ENCODE measurements around the gene SEZ6.
A peak's percentile ranks its signal among the peaks of the same experiment; 100 is the strongest.

SEZ6 gene

GRCh38 chr17:28928061-28928460 lies 77.8 kb downstream of the SEZ6 start (continued):
- TF ChIP-seq ZNF704 (tag by site-specific recombination; IDR thresholded peaks at IDR 0.05) (no peak), ZNF843 (tag by site-specific recombination; IDR thresholded peaks at IDR 0.05) (no peak), SETDB1 (IDR thresholded peaks at IDR 0.05; ENCODE audit: insufficient read length, low read length) (peak; percentile 95)

- Histone ChIP-seq H3K4me3 (ENCODE audit: low read depth, low read length) (no peak overlapping the region), H3K27ac (ENCODE audit: extremely low read depth, low read depth, low read length) (peak overlapping the region; percentile 12; the same call in 1 of the 2 replicates), H3K4me1 (ENCODE audit: control insufficient read depth, insufficient read depth, low read length) (no peaks in the 10 kb centered on the region; the same call in 1 of the 2 replicates), H3K9me3 (ENCODE audit: control insufficient read depth, insufficient read depth, low read depth, low read length) (no peaks in the 10 kb centered on the region), H3K36me3 (ENCODE audit: control insufficient read depth in 2 of 2, insufficient read depth in 1 of 2, low read length in 2 of 2) (peaks cover 42 to 83% of the 10 kb centered on the region in 2 experiments)
- POLR2A ChIA-PET, result no interaction called here
- CTCF ChIA-PET, result interaction anchor here (0.7 to 1.9 kb wide), 5 partner anchors 10 to 77 kb away, joined by 3 to 8 read pairs (median 6); no protein-coding TSS in a partner anchor
- no peak for TF ChIP-seq ZNF112 (tag by site-specific recombination; IDR thresholded peaks at IDR 0.05)
- no peak for TF ChIP-seq WT1 (tag by site-specific recombination; IDR thresholded peaks at IDR 0.05)
- TF ChIP-seq ZNF600 (tag by site-specific recombination; IDR thresholded peaks at IDR 0.05), result peak; percentile 12; the same call in 1 of the 2 replicates
- TF ChIP-seq ZNF214 (tag by site-specific recombination; IDR thresholded peaks at IDR 0.05; ENCODE audit: borderline replicate concordance), result no peak
- TF ChIP-seq ZNF776 (tag by site-specific recombination; IDR thresholded peaks at IDR 0.05; ENCODE audit: borderline replicate concordance), result no peak
- TF ChIP-seq MZF1 (tag by site-specific recombination; IDR thresholded peaks at IDR 0.05; ENCODE audit: borderline replicate concordance), result no peak
- TF ChIP-seq ZNF404 (tag by site-specific recombination; IDR thresholded peaks at IDR 0.05), result no peak
- peak; percentile 37; the same call in 1 of the 2 replicates for TF ChIP-seq GLIS1 (tag by site-specific recombination; IDR thresholded peaks at IDR 0.05)
- no peak for TF ChIP-seq ZNF610 (tag by site-specific recombination; IDR thresholded peaks at IDR 0.05; ENCODE audit: borderline replicate concordance)
Observed at GRCh38 chr17:28926786-28927185, 79.0 kb downstream of the SEZ6 start.

- CTCF ChIA-PET, result interaction anchor here (0.6 to 1.9 kb wide), 8 partner anchors 9 to 175 kb away, joined by 3 to 8 read pairs (median 4); partner anchors contain the start of gene DHRS13
- Histone ChIP-seq H3K4me3 (ENCODE audit: low read depth, low read length) (no peak overlapping the region), H3K4me1 (ENCODE audit: control insufficient read depth, insufficient read depth, low read length) (no peaks in the 10 kb centered on the region; the same call in 1 of the 2 replicates), H3K36me3 (ENCODE audit: control insufficient read depth in 2 of 2, insufficient read depth in 1 of 2, low read length in 2 of 2) (peaks cover 46 to 84% of the 10 kb centered on the region in 2 experiments), H3K9me3 (ENCODE audit: control insufficient read depth, insufficient read depth, low read depth, low read length) (no peaks in the 10 kb centered on the region), H3K27ac (ENCODE audit: extremely low read depth, low read depth, low read length) (peak overlapping the region; percentile 12; the same call in 1 of the 2 replicates)
- TF ChIP-seq ZNF175 (tag by site-specific recombination; IDR thresholded peaks at IDR 0.05), result no peak
- no peak for TF ChIP-seq ZNF707 (tag by site-specific recombination; IDR thresholded peaks at IDR 0.05)
- 0 out of 2 replicates have a peak, but pooled peaks have one; percentile 1 for TF ChIP-seq PATZ1 (tag by site-specific recombination; IDR thresholded peaks at IDR 0.05)
- TF ChIP-seq ZFHX2 (tag by site-specific recombination; conservative IDR thresholded peaks at IDR 0.05), result no peak
- no peak for TF ChIP-seq GLIS1 (tag by site-specific recombination; IDR thresholded peaks at IDR 0.05)
- TF ChIP-seq BCL11A (tag by site-specific recombination; IDR thresholded peaks at IDR 0.05; ENCODE audit: low read depth), result no peak
- TF ChIP-seq FEZF1 (tag by site-specific recombination; IDR thresholded peaks at IDR 0.05), result no peak
- TF ChIP-seq ZNF394 (tag by site-specific recombination; IDR thresholded peaks at IDR 0.05; ENCODE audit: borderline replicate concordance), result no peak
- POLR2A ChIA-PET, result no interaction called here
Observed at GRCh38 chr17:28926366-28926765, 79.5 kb downstream of the SEZ6 start.
